RPMI7951 (cell line): ENCODE measurements around the gene PSMA5. TPM values are rescaled to one million over a fixed set of nuclear protein-coding genes. Genes with fewer than 3 reads are reported as not detected.
"Not testable (repeated sequence)": the region's sequence is repeated elsewhere in the genome, so short reads cannot be mapped to it uniquely, and the experiment has no call there.

ENCODE experiments used
- DNase-seq: peaks from one replicate; pipeline ENCODE4 v3.0.0-alpha.2; 2012; ENCODE audit warnings: low read depth
- total RNA-seq: library from RNA; depleted of rRNA; stranded (reverse); fragments of >200 nt; shearing (Covaris generic); gene quantifications from 2 replicates; pipeline ENCODE4 v1.2.3, GENCODE V29; 2014; rRNA removed

Gene PSMA5
- total RNA-seq = 99.8 and 126 TPM in 2 replicates

DNA sequence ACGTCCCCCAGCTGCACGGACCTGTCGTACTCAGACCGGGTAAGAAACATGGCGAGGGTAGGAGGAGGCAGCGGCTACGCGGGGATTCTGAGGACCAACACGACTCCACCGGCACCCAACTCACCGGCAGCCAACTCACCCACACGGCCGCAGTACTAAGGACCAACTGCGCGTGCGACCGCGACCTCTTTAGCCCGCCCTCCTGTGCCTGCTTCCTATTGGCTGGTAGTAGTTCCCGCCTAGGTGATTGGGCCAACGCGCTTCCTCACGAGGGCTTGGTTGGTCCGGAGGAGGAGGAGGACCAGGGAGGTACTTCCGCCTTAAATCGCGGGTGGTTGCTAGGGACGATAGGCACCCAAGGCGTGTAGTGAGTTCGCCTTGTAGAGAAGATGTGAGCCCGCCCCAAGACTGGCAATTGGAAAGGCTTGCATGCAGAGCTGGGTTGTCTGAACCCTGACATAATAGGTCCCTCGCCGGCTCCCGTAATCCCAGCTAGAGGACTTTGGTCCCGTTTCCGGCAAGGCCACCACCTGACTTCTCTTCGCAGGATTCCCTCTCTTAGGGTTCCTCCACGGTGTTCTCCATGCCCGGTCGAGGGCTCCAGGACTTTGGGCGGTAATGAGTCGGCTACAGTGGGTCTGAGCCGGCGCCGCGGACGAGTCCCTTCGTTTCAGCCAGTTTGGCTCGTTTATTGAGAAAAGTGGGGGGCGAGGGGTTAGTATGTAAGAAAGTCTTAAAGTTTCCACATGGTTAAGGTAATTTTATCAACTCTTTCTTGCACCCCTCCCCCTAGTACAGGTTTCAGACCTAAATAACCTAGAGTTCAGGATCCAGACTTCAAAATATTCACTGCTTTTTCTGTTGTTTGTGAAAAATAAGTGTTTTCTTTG, at the start of gene PSMA5:
PSMA5 (minus strand) TSS at position 168 of the 890 bp plus-strand sequence; CDS start at position 50, 118 bp downstream.
- peak; percentile 100 for DNase-seq

DNA sequence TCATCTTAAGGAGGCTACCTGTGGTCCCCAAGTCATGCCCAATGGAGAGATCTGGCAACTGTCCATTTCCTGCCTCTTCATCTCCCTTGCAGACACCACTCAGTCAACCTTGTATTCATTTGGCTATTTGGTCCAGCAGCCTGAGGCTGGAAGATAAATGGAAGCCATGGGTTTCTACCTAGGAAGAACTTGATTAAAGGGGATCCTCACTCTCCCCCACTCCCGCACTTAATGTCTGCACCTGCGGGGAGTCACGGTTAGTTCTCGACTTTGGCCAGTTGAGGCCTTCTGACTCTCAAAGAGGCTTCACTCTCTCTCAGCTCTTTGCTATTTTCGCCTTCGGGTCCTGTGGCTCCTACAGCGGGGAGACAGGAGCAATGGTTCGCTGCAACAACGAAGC, 49.0 kb upstream of the PSMA5 start:
- DNase-seq = no peak

DNA sequence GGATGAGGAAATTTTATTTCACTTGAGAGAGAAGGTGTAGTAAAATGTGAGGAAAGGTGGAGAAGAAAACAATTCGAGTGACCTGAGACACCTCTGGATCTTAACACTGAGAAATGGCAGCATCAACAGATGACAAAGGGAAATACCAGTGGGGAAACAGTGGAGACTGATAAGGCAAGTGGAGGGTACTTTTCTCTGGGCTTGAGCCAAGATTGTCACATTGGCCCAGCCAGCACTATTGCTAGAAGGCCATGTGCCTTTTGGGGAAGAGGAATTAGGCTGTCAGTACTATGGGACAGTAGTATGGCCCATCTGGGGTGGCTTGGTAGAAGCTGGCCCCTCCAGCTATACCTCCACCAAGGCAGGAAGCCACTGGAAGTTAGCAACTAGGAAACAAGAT, 48.4 kb upstream of the PSMA5 start:
- no peak for DNase-seq

DNA sequence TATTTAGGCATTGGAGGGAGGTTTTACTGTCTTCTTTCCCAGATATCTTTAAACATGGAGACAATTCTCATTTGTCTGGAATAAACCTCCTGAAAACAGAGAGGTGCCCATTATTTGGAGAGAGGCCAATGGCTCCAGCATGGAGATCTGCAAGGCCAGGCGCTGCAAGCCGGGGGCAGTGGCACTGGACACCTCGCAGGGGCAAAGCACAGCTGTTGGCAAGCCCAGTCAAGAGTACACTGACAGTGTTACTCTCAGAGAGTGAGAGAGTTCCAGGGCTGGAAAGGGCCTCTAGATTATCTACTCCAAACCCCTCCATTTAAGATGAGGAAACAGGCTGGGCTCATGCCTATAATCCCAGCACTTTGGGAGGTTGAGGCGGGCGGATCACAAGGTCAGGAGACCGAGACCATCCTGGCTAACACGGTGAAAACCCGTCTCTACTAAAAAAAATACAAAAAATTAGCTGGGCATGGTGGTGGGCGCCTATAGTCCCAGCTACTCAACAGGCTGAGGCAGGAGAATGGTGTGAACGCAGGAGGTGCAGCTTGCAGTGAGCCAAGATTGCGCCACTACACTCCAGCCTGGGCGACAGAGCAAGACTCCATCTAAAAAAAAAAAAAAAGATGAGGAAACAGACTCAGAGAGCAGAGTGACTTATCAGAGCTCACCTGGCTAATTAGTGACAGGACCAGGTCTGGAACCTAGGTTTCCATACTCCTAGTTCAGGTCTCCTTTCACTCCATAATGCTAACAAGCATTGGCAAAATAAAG, 47.2 kb upstream of the PSMA5 start:
- DNase-seq = not testable (repeated sequence)

DNA sequence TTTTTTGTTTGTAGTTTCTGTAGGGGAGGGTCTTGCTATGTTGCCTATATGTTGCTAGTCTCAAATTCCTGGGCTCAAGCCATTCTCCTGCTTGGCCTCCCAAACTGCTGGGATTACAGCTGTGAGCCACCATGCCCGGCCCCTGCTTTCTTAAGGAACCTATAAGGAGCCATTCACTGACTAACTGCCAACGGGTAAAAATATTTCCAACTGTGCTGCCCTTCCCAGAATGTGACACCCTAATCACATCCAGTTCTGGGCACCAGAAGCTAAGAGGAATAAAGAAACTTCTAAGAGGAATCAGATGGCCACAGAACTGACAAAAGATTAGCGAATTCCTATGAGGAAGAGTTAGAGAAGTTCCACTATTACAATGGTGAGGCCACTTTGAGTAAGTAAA, 46.5 kb upstream of the PSMA5 start:
- DNase-seq = no peak

DNA sequence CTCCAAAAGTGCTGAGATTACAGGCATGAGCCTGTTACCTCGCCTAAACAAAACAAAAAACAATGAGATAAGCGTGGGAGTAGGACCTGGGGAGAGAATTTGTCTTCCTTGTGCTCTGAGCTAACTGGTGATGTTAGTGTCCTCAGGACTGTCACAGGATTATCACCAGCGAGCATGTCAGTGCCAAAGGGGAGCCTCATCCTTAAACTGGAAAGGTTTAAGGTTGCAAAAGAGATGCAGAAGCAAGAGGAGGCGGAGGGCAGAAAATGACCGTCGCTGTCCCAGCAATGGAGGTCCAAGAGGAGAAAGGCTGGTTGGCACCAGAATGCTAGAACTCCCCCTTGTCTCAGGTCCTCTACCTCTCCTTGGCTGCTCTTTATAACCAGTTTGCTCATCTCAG, 44.0 kb upstream of the PSMA5 start:
- no peak for DNase-seq

DNA sequence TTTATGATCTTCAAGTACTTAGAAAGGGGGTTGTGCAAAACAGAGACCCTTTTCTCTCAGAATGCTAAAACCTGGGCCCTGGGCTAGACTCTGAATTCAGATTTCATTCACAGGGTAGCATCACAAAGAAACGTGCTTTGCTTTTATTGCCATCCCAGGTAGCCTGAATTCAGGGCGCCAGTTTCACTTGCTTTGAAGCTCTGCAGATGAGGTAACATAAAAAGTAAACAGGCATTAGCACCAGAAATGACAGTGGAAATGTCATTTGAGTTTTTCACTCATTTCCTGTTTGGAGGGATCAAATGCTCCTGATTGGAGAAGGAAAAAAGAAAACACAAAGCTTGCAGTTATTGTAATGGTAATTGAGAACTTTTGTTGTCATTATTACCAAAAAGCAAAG, 42.7 kb upstream of the PSMA5 start:
- DNase-seq = no peak

DNA sequence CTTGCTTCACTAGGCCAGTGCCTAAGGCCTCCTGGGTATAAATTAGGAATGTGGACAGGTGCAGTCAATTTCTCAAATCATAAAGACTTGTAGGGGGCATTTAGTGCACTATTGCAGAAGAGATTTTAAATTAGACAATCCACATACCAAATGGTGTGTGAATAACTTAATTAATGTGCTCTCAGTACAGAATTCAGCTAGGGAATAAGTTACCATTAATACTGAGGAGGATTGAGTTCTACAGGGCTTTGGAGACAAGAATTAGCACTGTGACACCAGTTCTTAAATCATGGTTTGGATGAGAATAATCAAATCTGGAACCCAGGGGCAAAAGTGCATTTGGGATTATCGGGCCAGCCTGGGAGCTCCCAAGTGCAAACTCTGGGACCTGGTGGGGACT, 41.8 kb upstream of the PSMA5 start:
- no peak for DNase-seq

DNA sequence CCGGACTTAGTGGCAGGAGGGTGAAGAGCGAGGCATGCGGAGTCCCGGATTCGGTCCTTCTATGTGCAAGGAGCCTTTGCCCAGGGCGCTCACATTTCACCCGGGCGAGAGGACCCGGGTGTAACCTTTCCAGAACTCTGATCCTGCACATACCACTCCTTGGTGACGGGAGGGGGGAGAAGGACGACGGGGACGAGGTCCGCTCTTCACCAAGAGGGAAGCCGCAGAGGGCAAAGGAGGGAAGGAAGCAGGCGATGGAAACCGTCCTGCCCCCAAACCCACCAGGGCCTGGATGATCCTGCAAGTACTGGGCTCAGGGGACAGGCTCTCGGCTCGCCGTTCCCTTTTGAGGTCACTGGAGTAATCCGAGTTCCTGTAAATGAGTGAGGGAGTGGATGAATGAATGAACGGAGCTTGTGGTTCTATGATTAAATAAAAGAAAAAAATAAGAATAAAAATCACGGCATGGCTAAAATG, 41.1 kb upstream of the PSMA5 start:
- no peak for DNase-seq

DNA sequence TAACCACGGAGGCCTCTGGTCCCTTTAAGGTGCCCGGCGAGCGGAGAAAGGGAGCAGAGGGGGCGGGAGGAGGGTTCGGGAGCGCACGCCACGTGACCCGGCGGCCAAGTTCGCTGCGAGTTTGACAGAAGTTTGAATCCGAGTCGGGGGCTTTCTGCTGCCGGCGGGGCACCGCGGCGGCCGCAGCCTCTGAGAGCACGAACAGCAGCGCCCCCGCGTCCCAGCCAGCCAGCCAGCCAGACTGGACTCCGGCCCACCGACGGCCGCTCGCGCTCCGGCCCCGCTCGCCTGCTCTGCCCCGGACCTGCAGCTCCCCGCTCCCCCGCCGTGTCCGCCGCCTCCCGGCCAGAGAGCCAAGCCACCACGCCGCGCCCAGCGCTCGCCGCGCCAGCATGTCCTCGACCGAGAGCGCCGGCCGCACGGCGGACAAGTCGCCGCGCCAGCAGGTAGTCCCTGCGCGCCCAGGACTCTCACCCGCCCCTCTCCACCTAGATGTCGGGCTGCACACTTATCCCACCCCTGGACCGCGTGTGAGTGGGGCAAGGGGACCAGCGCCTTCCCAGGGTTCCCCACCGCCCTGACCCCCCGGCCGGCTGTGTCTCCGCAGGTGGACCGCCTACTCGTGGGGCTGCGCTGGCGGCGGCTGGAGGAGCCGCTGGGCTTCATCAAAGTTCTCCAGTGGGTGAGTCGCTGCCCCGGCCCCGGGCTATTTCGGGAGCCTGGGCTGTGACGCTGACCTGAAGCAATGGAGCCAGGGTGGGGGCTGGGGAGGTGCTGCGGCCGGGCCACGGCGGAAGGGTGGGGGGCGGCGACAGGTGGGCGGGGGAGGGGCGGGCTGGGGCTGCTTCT, 40.4 kb upstream of the PSMA5 start, which contains the start of gene SYPL2:
SYPL2 (plus strand) TSS at position 95 of the 849 bp plus-strand sequence; CDS start at position 393, 298 bp downstream.
- peak; percentile 59 for DNase-seq

DNA sequence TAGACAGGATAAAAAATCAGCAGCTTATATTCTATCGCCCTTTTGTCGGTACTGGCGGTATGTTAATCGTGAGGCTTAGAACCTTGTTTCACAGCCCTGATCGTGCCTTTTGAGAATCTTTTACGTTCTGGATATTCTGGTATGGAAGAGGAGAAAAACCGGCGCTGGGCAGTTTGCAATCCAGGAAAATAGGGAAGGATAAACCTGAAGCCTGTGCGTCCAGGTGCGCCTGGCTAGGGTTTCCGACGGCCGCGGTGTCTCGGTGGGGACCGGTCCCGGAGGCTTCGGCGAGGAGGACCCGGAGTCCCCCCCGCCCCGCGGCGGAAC, 39.8 kb upstream of the PSMA5 start:
- peak; percentile 44 for DNase-seq

DNA sequence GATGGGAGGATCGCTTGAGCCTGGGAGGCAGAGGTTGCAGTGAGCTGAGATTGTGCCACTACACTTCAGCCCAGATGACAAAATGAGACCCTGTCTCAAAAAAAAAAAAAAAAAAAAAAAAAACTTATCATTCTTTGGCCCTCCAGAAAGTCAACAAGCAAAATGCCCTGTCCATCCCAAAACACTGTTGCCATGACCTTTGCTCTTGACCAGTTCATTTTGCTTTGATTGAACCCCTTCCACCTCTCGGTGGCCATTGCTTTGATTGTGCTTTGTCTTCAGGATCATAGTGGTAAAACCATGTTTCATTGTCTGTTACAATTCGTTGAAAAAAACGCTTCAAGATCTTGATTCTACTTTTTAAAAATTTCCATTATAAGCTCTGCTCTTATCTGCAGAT, 31.6 kb upstream of the PSMA5 start:
- DNase-seq = no peak

DNA sequence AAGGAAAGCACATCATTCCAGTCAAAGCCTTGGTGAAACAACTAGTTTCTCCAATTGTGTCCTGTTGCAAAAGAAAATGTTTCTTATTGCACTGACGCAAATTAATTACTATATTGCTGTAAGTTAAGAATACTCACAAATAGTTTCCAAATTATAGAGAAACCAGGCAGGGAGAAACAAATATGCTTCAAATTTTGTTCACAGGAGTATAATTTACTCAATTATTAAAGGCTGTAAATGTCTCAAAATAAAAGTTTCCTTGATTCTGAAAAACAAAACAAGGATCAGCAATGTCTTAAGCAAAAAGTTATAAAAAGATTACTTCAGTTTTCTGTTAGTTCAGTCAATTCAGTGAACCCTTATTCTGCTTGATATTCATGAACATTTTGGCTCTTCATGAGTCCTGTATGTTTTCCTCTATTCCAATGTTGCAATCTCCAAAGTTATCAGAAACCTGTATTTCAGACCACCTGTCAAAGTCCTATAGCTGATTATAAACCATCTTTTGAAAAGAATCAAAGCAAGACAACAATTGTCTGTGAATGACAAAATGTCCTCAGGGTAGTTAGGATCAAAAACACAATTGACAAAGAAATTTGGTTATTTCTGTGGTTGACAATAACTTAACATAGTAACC, 28.4 kb upstream of the PSMA5 start:
- no peak for DNase-seq

DNA sequence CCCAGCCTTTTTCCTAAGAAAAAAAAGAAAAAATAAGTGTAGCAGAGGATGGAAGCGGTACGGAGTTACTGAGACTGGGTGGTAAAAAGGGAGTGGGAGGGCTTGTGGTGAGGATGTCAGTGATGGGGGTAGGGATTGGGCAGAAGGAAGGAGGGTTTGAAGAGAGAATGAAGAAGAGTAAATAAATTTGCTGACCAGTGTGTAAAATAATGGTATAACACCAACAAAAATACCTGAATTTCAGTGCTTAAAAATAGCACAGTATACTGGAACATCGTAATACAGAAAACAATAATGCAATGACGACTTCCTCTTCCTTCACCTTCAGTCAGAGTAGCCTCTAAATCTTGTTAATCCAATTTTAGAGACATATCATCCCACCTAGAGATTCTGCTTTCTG, 21.3 kb upstream of the PSMA5 start:
- no peak for DNase-seq

DNA sequence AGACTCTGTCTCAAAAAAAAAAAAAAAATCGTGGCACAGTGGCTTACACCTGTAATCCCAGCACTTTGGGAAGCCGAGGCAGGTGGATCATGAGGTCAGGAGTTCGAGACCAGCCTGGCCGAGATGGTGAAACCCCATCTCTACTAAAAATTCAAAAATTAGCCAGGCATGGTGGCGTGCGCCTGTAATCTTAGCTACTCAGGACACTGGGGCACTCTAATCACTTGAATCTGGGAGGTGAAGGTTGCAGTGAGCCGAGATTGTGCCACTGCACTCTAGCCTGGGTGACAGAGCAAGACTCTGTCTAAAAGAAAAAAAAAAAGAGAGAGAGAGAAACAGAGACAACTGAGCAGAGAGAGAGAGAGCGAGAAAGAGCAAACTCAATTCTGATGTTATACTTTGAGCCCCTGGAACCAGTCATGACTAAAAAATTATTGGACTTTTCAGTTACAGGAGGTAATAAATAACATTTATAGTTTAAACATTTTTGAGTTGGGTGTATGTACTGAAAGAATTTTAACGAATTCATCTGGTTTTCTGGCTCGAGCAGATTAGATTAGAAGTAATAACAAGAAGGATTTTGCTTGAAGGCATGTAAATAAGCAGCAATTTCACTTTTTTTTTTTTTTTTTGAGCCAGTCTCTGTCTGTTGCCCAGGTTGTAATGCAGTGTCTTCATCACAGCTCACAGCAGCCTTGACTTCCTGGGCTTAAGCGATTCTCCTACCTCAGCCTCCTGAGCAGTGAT, 19.9 kb upstream of the PSMA5 start:
- DNase-seq = not testable (repeated sequence)

DNA sequence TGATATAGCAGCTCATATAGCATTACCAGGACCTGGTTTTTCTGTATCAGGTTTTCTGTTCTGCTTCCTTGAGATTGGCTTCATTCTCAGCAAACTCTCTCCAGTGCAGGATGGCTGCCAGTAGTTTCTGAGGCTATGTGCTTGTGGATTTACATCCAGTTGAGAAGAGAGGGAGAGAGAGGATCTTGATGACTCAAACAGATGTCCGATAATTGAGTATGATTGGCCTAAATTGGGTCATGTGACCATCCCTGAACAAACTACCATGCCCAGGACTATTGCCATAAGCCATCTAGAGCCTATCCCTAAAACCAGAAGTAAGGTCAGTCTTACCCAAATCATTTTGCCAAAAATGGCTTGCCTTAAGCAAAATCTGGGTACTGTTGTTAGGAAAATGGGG, 18.1 kb upstream of the PSMA5 start:
- DNase-seq = peak; percentile 59

DNA sequence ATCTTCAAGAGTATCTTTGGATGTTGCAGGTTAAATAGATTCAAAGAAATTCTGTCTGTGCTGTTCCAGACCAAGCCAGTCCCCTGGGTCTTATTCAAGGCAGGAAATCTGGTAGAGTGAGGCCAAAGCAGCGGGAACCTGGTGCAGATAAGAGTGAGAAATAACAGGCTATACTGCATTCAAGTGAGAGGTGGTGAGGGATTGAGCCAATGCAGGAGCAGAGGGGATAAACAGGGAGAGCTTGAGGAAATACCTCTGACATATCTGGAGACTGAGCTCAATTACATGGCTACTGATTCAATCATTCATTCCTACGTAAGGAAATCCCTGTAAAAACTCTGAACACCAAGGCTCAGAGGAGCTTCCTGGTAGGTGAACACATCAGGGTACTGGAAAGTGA, 17.2 kb upstream of the PSMA5 start:
- DNase-seq = no peak

DNA sequence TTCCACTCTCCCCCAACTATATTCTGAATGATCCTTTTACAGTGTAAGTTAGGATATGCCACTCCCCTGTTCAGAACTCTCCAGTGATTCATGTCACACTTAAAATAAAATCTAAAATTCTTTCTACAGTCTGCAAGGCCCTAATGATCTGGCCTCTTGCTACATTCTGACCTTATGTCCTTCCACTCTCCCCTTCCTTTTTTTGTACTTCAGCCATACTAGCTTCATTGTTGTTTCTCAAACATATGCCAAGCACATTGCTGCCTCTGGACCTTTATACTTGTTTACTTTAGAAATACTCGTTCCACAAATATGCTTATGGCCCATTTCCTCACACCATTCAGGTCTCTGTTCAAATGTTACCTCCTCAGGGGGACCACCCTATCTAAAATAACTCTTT, 14.8 kb upstream of the PSMA5 start:
- no peak for DNase-seq

DNA sequence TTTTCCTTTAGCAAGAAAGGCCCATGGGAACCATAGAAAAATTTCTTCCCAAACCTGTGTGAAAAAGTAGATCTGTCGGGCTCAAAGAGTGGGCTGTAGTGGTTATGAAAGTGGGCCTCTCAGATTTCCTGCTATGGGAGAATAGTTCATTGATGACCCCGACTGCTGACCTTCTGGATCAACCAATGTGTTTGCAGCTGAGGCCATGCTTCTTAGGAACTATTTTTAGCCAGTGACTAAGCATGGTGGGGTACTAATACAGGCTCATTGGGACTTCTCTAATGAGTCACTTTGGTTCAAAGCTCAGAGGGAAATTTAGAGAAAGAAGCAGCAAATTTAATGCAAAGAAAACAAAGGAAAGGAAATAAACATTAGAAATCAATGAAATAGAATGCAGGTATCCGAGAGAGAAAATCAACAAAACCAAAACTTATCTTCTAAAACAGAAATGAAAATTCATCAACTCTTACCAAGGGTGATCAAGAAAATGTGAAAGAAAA, 12.6 kb upstream of the PSMA5 start:
- DNase-seq = peak; percentile 93

DNA sequence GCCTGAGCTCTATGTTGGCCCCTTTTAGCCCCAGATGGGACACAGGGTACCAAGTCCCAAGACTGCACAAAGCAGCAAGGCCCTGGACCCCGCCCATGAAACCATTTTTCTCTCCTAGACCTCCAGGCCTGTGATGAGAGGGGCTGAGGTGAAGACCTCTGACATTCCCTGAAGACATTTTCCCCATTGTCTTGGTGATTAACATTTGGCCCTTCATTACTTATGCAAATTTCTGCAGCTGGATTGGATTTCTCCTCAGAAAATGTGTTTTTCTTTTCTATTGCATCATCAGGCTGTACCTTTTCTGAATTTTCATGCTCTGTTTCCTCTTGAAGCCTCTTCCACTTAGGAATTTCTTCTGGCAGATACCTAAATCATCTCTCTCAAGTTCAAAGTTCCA, 8.2 kb upstream of the PSMA5 start:
- no peak for DNase-seq
